Parathyroid adenoma (tissue), 2 donors: ENCODE measurements around the gene ZNF346.
"Not testable (repeated sequence)": the region's sequence is repeated elsewhere in the genome, so short reads cannot be mapped to it uniquely, and the experiment has no call there.

Experiments used
- H2AFZ ChIP-seq: fragments of 300-600 bp; sonication (generic); one replicate; pipeline ENCODE4 v1.7.0; 2017; ENCODE audit warnings: antibody characterized with exemption, mild to moderate bottlenecking
- H3K27ac ChIP-seq: fragments of 300-600 bp; sonication (generic); one replicate; pipeline ENCODE4 v1.7.0; 2017
- H3K27me3 ChIP-seq: fragments of 300-600 bp; sonication (generic); one replicate; pipeline ENCODE4 v1.7.0; 2017; ENCODE audit warnings: low read length; ENCODE audit not compliant: control insufficient read depth, insufficient read depth
- H3K36me3 ChIP-seq: fragments of 300-600 bp; sonication (generic); one replicate; pipeline ENCODE4 v1.7.0; 2017; ENCODE audit warnings: low read length; ENCODE audit not compliant: control insufficient read depth, insufficient read depth
- H3K4me1 ChIP-seq: fragments of 300-600 bp; sonication (generic); one replicate; pipeline ENCODE4 v1.7.0; 2017; ENCODE audit warnings: control low read depth
- H3K4me2 ChIP-seq: fragments of 300-600 bp; sonication (generic); one replicate; pipeline ENCODE4 v1.7.0; 2017; ENCODE audit warnings: low read length
- H3K4me3 ChIP-seq: fragments of 300-600 bp; sonication (generic); one replicate; pipeline ENCODE4 v1.7.0; 2017; ENCODE audit warnings: low read depth, low read length
- H3K79me2 ChIP-seq: fragments of 300-600 bp; sonication (generic); one replicate; pipeline ENCODE4 v1.7.0; 2017; ENCODE audit warnings: control low read depth
- H3K9ac ChIP-seq: fragments of 300-600 bp; sonication (generic); one replicate; pipeline ENCODE4 v1.7.0; 2017; ENCODE audit warnings: mild to moderate bottlenecking
- H3K9me3 ChIP-seq: fragments of 300-600 bp; sonication (generic); one replicate; pipeline ENCODE4 v1.7.0; 2017; ENCODE audit warnings: low read length; ENCODE audit not compliant: control insufficient read depth
- CTCF ChIP-seq: fragments of 300-600 bp; sonication (generic); IDR thresholded peaks from one replicate; pipeline ENCODE4 v1.7.0; 2017; ENCODE audit warnings: antibody characterized with exemption, mild to moderate bottlenecking
- donor health status: primary hyperparathyroidism.

ZNF346 gene

GRCh38 chr5:176995122-176995490 is 27.4 kb upstream of the ZNF346 start:
- Histone ChIP-seq H2AFZ (no peak overlapping the region), H3K36me3 (no peaks in the 10 kb centered on the region), H3K9ac (no peak overlapping the region), H3K27ac (no peak overlapping the region), H3K4me2 (no peak overlapping the region), H3K4me3 (no peak overlapping the region), H3K4me1 (no peaks in the 10 kb centered on the region), H3K9me3 (no peaks in the 10 kb centered on the region), H3K27me3 (no peaks in the 10 kb centered on the region), H3K79me2 (peaks cover 71% of the 10 kb centered on the region)
- no peak for TF ChIP-seq CTCF

- Histone ChIP-seq H2AFZ (no peak overlapping the region), H3K4me3 (no peak overlapping the region), H3K4me2 (no peak overlapping the region), H3K27me3 (no peaks in the 10 kb centered on the region), H3K36me3 (no peaks in the 10 kb centered on the region), H3K79me2 (peaks cover 79% of the 10 kb centered on the region), H3K4me1 (no peaks in the 10 kb centered on the region), H3K27ac (no peak overlapping the region), H3K9ac (no peak overlapping the region), H3K9me3 (no peaks in the 10 kb centered on the region)
- TF ChIP-seq CTCF: no peak
These were observed 26.4 kb upstream of the ZNF346 start for GRCh38 chr5:176995896-176996767.

GRCh38 chr5:176996780-176997179 is 25.7 kb upstream of the ZNF346 start:
- no peaks in the 10 kb centered on the region for H3K4me1 ChIP-seq
- no peaks in the 10 kb centered on the region for H3K36me3 ChIP-seq
- no peaks in the 10 kb centered on the region for H3K27me3 ChIP-seq
- H3K4me3 ChIP-seq: no peak overlapping the region
- H3K9ac ChIP-seq: no peak overlapping the region
- no peak overlapping the region for H3K4me2 ChIP-seq
- no peaks in the 10 kb centered on the region for H3K9me3 ChIP-seq
- no peak overlapping the region for H2AFZ ChIP-seq
- no peak for TF ChIP-seq CTCF
- peaks cover 77% of the 10 kb centered on the region for H3K79me2 ChIP-seq
- no peak overlapping the region for H3K27ac ChIP-seq

- H3K27me3 ChIP-seq: no peaks in the 10 kb centered on the region
- H3K36me3 ChIP-seq: no peaks in the 10 kb centered on the region
- H3K9ac ChIP-seq: no peak overlapping the region
- H3K27ac ChIP-seq: no peak overlapping the region
- H3K4me3 ChIP-seq: no peak overlapping the region
- H3K79me2 ChIP-seq: peaks cover 68% of the 10 kb centered on the region
- H2AFZ ChIP-seq: no peak overlapping the region
- TF ChIP-seq CTCF: no peak
- no peaks in the 10 kb centered on the region for H3K9me3 ChIP-seq
- H3K4me1 ChIP-seq: no peaks in the 10 kb centered on the region
- no peak overlapping the region for H3K4me2 ChIP-seq
These were observed 23.7 kb upstream of the ZNF346 start for GRCh38 chr5:176998828-176999227.

- not testable (repeated sequence) for H3K27ac ChIP-seq, H3K9ac ChIP-seq, H3K4me1 ChIP-seq, H3K4me2 ChIP-seq, H2AFZ ChIP-seq, H3K27me3 ChIP-seq, H3K36me3 ChIP-seq, H3K9me3 ChIP-seq, H3K4me3 ChIP-seq
- H3K79me2 ChIP-seq: peaks cover 71% of the 10 kb centered on the region
These were observed 23.0 kb upstream of the ZNF346 start for GRCh38 chr5:176999526-176999925.
